IMR-90 (cell line): Measurements from ENCODE around the gene CNKSR3. TPM values are rescaled to one million over a fixed set of nuclear protein-coding genes. Genes with fewer than 3 reads are reported as not detected.

ENCODE experiments used
- ATAC-seq: fragments of 200-7000 bp; cut with Tn5 transposase; 2 replicates; pipeline ENCODE4 v1.9.1; 2020; ENCODE audit warnings: low read depth, mild to moderate bottlenecking, moderate library complexity
- BruUV-seq: library from RNA; stranded (reverse); fragments of 400-500 nt; replicated peaks from 2 replicates; lab custom pipeline; 2021; lab: Mats Ljungman, UMichigan
- CTCF ChIA-PET: fragments of 300-600 bp; formaldehyde crosslinking; extraction: SDS; loops from one replicate; lab custom pipeline; 2021; ENCODE audit warnings: antibody characterized with exemption; lab: Yijun Ruan, JAX
- POLR2A ChIA-PET: fragments of 300-600 bp; sonication (Branson Sonifier 250); formaldehyde crosslinking; loops from one replicate; lab custom pipeline; 2022; ENCODE audit warnings: antibody characterized with exemption; ENCODE audit not compliant: unreplicated experiment; lab: Charles Lee
- DNase-seq: peaks from one replicate; pipeline ENCODE4 v3.0.0; 2013
- H2AFZ ChIP-seq: replicated peaks from 2 replicates; pipeline ENCODE3; 2013; ENCODE audit warnings: low read length, mild to moderate bottlenecking; ENCODE audit not compliant: poor library complexity
- H2AK5ac ChIP-seq: 2 replicates; pipeline ENCODE4 v1.6.1; 2013; ENCODE audit warnings: low read depth, low read length, inconsistent platforms
- H2AK9ac ChIP-seq: replicated peaks from 2 replicates; pipeline ENCODE3; 2013; ENCODE audit warnings: mild to moderate bottlenecking, low read depth, low read length, moderate library complexity; ENCODE audit not compliant: poor library complexity
- H2BK120ac ChIP-seq: 2 replicates; pipeline ENCODE4 v1.6.1; 2013; ENCODE audit warnings: low read depth, low read length, inconsistent platforms
- H2BK15ac ChIP-seq: 3 replicates; pipeline ENCODE4 v1.6.1; 2013; ENCODE audit warnings: low read depth, low read length, inconsistent platforms
- H2BK20ac ChIP-seq: 2 replicates; pipeline ENCODE4 v1.6.1; 2013; ENCODE audit warnings: low read depth, mild to moderate bottlenecking, inconsistent platforms, low read length, moderate library complexity
- H2BK5ac ChIP-seq: 2 replicates; pipeline ENCODE4 v1.6.1; 2013; ENCODE audit warnings: mild to moderate bottlenecking, low read depth, low read length, inconsistent platforms; ENCODE audit not compliant: poor library complexity, severe bottlenecking
- H3K14ac ChIP-seq: replicated peaks from 2 replicates; pipeline ENCODE4 v1.6.1; 2013; ENCODE audit warnings: low read depth, low read length, inconsistent platforms
- H3K18ac ChIP-seq: 2 replicates; pipeline ENCODE4 v1.6.1; 2013; ENCODE audit warnings: low read depth, low read length, control low read depth
- H3K23ac ChIP-seq: 2 replicates; pipeline ENCODE4 v1.6.1; 2013; ENCODE audit warnings: low read depth, low read length, inconsistent platforms
- H3K27ac ChIP-seq: 2 replicates; pipeline ENCODE4 v1.5.1; 2013; ENCODE audit warnings: mild to moderate bottlenecking, control low read depth, low read length; ENCODE audit not compliant: insufficient read depth
- H3K27me3 ChIP-seq: 2 replicates; pipeline ENCODE4 v1.6.1; 2013; ENCODE audit warnings: low read length; ENCODE audit not compliant: control insufficient read depth, insufficient read depth
- H3K36me3 ChIP-seq: 2 replicates; pipeline ENCODE4 v1.6.1; 2013; ENCODE audit warnings: low read length, mixed read lengths; ENCODE audit not compliant: control insufficient read depth, insufficient read depth
- H3K4ac ChIP-seq: 2 replicates; pipeline ENCODE4 v1.6.1; 2013; ENCODE audit warnings: low read depth, low read length, inconsistent platforms
- H3K4me1 ChIP-seq: 2 replicates; pipeline ENCODE4 v1.6.1; 2013; ENCODE audit warnings: low read length, mixed read lengths; ENCODE audit not compliant: control insufficient read depth, insufficient read depth
- H3K4me2 ChIP-seq: 2 replicates; pipeline ENCODE4 v1.6.1; 2013; ENCODE audit warnings: low read depth, mild to moderate bottlenecking, control low read depth, low read length, moderate library complexity
- H3K4me3 ChIP-seq: 2 replicates; pipeline ENCODE4 v1.5.1; 2013; ENCODE audit warnings: low read depth, mild to moderate bottlenecking, control low read depth, low read length, moderate library complexity; ENCODE audit not compliant: insufficient read depth
- H3K56ac ChIP-seq: 2 replicates; pipeline ENCODE4 v1.6.1; 2013; ENCODE audit warnings: low read length, inconsistent platforms; ENCODE audit not compliant: insufficient read depth; ENCODE audit errors: extremely low read depth
- H3K79me1 ChIP-seq, 2 experiments: 2 replicates each; pipeline ENCODE4 v1.6.1; 2013; ENCODE audit warnings: low read length in 2 of 2, inconsistent platforms in 1 of 2, low read depth in 1 of 2
- H3K9ac ChIP-seq: 2 replicates; pipeline ENCODE4 v1.6.1; 2013; ENCODE audit warnings: low read depth, low read length, control low read depth
- H3K9me1 ChIP-seq: 2 replicates; pipeline ENCODE4 v1.6.1; 2013; ENCODE audit warnings: low read length, inconsistent platforms; ENCODE audit not compliant: insufficient read depth
- H3K9me3 ChIP-seq: 2 replicates; pipeline ENCODE4 v1.6.1; 2013; ENCODE audit warnings: low read length; ENCODE audit not compliant: control insufficient read depth, insufficient read depth
- H4K20me1 ChIP-seq: 2 replicates; pipeline ENCODE4 v1.6.1; 2013; ENCODE audit warnings: low read length, inconsistent platforms; ENCODE audit not compliant: insufficient read depth
- H4K5ac ChIP-seq: 2 replicates; pipeline ENCODE4 v1.6.1; 2013; ENCODE audit warnings: mild to moderate bottlenecking, low read depth, low read length, control low read depth
- H4K8ac ChIP-seq, 2 experiments: 2 replicates each; pipeline ENCODE4 v1.6.1; 2013; ENCODE audit warnings: low read depth in 2 of 2, low read length in 2 of 2, control low read depth in 1 of 2, inconsistent platforms in 1 of 2
- H4K91ac ChIP-seq: 2 replicates; pipeline ENCODE4 v1.6.1; 2013; ENCODE audit warnings: low read depth, low read length, inconsistent platforms; ENCODE audit not compliant: insufficient read depth
- BHLHE40 ChIP-seq: fragments of 150-350 bp; IDR thresholded peaks from 2 replicates; pipeline ENCODE4 v1.6.1; 2016; ENCODE audit warnings: mild to moderate bottlenecking, low read depth, low read length
- CEBPB ChIP-seq: IDR thresholded peaks from 2 replicates; pipeline ENCODE4 v1.6.1; 2012; ENCODE audit warnings: low read depth, low read length, improper control_type of control experiment
- CHD1 ChIP-seq: IDR thresholded peaks from 2 replicates; pipeline ENCODE4 v1.6.1; 2012; ENCODE audit warnings: low read depth, low read length, improper control_type of control experiment
- CTCF ChIP-seq: conservative IDR thresholded peaks from 2 replicates; pipeline ENCODE4 v1.5.1; 2012; ENCODE audit warnings: mild to moderate bottlenecking, low read depth, low read length, improper control_type of control experiment
- FOS ChIP-seq: fragments of 150-350 bp; IDR thresholded peaks from 2 replicates; pipeline ENCODE4 v1.6.1; 2016; ENCODE audit warnings: low read depth, low read length
- MAFK ChIP-seq: IDR thresholded peaks from 2 replicates; pipeline ENCODE4 v1.6.1; 2012; ENCODE audit warnings: low read depth, low read length, improper control_type of control experiment
- MAZ ChIP-seq: IDR thresholded peaks from 2 replicates; pipeline ENCODE4 v1.6.1; 2012; ENCODE audit warnings: low read depth, mild to moderate bottlenecking, low read length, improper control_type of control experiment, moderate library complexity, borderline replicate concordance
- MXI1 ChIP-seq: IDR thresholded peaks from 2 replicates; pipeline ENCODE4 v1.6.1; 2012; ENCODE audit warnings: low read depth, mild to moderate bottlenecking, low read length, moderate library complexity, borderline replicate concordance
- NFE2L2 ChIP-seq: fragments of 150-350 bp; IDR thresholded peaks from 2 replicates; pipeline ENCODE4 v1.6.1; 2016; ENCODE audit warnings: low read depth, mild to moderate bottlenecking, low read length
- POLR2A ChIP-seq: IDR thresholded peaks from 2 replicates; pipeline ENCODE4 v1.6.1; 2012; ENCODE audit warnings: mild to moderate bottlenecking, low read depth, low read length
- RAD21 ChIP-seq: IDR thresholded peaks from 2 replicates; pipeline ENCODE4 v1.6.1; 2012; ENCODE audit warnings: low read length, improper control_type of control experiment
- RCOR1 ChIP-seq: IDR thresholded peaks from 2 replicates; pipeline ENCODE4 v1.6.1; 2012; ENCODE audit warnings: mild to moderate bottlenecking, low read length, improper control_type of control experiment; ENCODE audit not compliant: insufficient replicate concordance
- RFX5 ChIP-seq: IDR thresholded peaks from 2 replicates; pipeline ENCODE4 v1.8.0; 2012; ENCODE audit warnings: low read depth, mild to moderate bottlenecking, low read length, moderate library complexity
- SMC3 ChIP-seq: fragments of 150-350 bp; IDR thresholded peaks from 2 replicates; pipeline ENCODE4 v1.6.1; 2016; ENCODE audit warnings: low read depth, mild to moderate bottlenecking, antibody characterized with exemption, low read length, moderate library complexity
- WGBS, 2 experiments: methylation state at CpG; one replicate each; pipeline versions ENCODE4 v1.1.5 to v1.1.7; 2013; ENCODE audit warnings: missing lambda C conversion rate in 2 of 2; ENCODE audit not compliant: insufficient read length in 1 of 2; ENCODE audit errors: extremely low coverage in 2 of 2; 5-methylcytosine and 5-hydroxymethylcytosine counted together
- dilution Hi-C: fragments of 300-500 bp; cut with HindIII; formaldehyde crosslinking; loops from one replicate; pipeline ENCODE4 v1.14.3; 2018; ENCODE audit warnings: low sequenced_read_pairs; ENCODE audit not compliant: unreplicated experiment
- in situ Hi-C: fragments of 300-500 bp; cut with MboI; formaldehyde crosslinking; loops from 3 replicates; pipeline ENCODE4 v1.14.3; 2019; ENCODE audit warnings: low sequenced_read_pairs, inconsistent platforms, mixed read lengths
- intact Hi-C: fragments of 100-400 bp; cut with micrococcal nuclease; formaldehyde crosslinking; loops from 2 replicates; pipeline ENCODE4 v1.10.0; 2022
- polyA plus RNA-seq, 3 experiments: library from polyadenylated mRNA; depleted of rRNA; stranded (reverse); fragments of >200 nt; gene quantifications; 2 replicates each; pipeline ENCODE4 v1.2.3, GENCODE V29; 2012; ENCODE audit warnings: low replicate concordance in 1 of 3
- total RNA-seq: library from RNA; depleted of rRNA; stranded (reverse); fragments of >200 nt; gene quantifications from 2 replicates; pipeline ENCODE4 v1.2.3, GENCODE V29; 2012
- TF ChIP-seq, protein P1 (sequence below): fragments of 150-350 bp; IDR thresholded peaks from 2 replicates; pipeline ENCODE4 v1.6.1; 2017; ENCODE audit warnings: mild to moderate bottlenecking, antibody characterized with exemption, low read length, low read depth
- TF ChIP-seq, protein P2 (sequence below): fragments of 150-350 bp; IDR thresholded peaks from 2 replicates; pipeline ENCODE4 v1.6.1; 2016; ENCODE audit warnings: low read depth, mild to moderate bottlenecking, low read length, moderate library complexity, borderline replicate concordance

CNKSR3 gene
- total and polyA plus RNA-seq, 2 of the 4 experiments (the other 2 are of a cell fraction): 6.7 to 15.8 TPM

DNA sequence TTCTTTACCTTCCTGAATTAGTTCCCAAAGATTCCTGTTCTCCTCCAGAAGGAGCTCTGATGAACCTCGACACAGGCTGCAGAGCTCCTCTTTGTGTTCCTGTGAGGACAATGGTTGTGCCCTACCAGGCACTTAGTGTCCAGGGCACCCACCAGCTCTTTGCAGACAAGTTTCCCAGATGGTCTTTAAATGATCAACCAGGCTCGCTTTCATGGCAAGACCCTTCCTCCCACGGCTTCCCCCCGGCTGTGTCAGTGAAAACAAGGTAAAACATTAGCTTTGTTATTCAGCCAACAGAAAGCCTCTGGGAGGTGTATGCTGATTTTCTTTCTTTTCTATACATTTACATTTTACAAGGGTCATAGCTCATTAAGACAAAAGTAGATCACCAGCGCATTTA is 32.3 kb upstream of the CNKSR3 start:
- H3K9me3 ChIP-seq: no peaks in the 10 kb centered on the region
- H3K56ac ChIP-seq: no peak overlapping the region
- no peak overlapping the region for H3K27ac ChIP-seq
- no peak overlapping the region for H2BK120ac ChIP-seq
- no peak overlapping the region for H4K5ac ChIP-seq
- H3K4me3 ChIP-seq: no peak overlapping the region
- H3K18ac ChIP-seq: no peak overlapping the region
- dilution Hi-C loops: no loop called here
- intact Hi-C loops: no loop called here
- no TSS peak for BruUV-seq
- no peak overlapping the region for H3K4me2 ChIP-seq
- no peak overlapping the region for H2AFZ ChIP-seq
- H2AK9ac ChIP-seq: no peak overlapping the region
- H4K20me1 ChIP-seq: no peaks in the 10 kb centered on the region
- H4K8ac ChIP-seq: no peak overlapping the region
- no peak overlapping the region for H2AK5ac ChIP-seq
- H2BK20ac ChIP-seq: no peak overlapping the region
- H3K79me1 ChIP-seq: no peaks in the 10 kb centered on the region
- no peak overlapping the region for H3K14ac ChIP-seq
- no peak overlapping the region for H2BK5ac ChIP-seq
- no peaks in the 10 kb centered on the region for H3K4me1 ChIP-seq
- ChIA-PET POLR2A (interaction anchor here (0.7 kb wide), 1 partner anchor 69 kb away, joined by 4 read pairs; no protein-coding TSS in a partner anchor), CTCF (no interaction called here)
- no CpG with 5 or more reads among the region's 5 CpGs for WGBS, 2 experiments
- H3K36me3 ChIP-seq: no peaks in the 10 kb centered on the region
- H3K9me1 ChIP-seq: no peaks in the 10 kb centered on the region
- in situ Hi-C loops: no loop called here
- TF ChIP-seq NFE2L2 (no peak), MAZ (no peak), MXI1 (no peak), FOS (no peak), RFX5 (no peak), SMC3 (no peak), RCOR1 (no peak), CTCF (no peak), MAFK (no peak), POLR2A (no peak), RAD21 (no peak), CHD1 (no peak), BHLHE40 (no peak), CEBPB (no peak)
- TF ChIP-seq, protein P1, sequence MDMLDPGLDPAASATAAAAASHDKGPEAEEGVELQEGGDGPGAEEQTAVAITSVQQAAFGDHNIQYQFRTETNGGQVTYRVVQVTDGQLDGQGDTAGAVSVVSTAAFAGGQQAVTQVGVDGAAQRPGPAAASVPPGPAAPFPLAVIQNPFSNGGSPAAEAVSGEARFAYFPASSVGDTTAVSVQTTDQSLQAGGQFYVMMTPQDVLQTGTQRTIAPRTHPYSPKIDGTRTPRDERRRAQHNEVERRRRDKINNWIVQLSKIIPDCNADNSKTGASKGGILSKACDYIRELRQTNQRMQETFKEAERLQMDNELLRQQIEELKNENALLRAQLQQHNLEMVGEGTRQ: no peak
- TF ChIP-seq, protein P2, sequence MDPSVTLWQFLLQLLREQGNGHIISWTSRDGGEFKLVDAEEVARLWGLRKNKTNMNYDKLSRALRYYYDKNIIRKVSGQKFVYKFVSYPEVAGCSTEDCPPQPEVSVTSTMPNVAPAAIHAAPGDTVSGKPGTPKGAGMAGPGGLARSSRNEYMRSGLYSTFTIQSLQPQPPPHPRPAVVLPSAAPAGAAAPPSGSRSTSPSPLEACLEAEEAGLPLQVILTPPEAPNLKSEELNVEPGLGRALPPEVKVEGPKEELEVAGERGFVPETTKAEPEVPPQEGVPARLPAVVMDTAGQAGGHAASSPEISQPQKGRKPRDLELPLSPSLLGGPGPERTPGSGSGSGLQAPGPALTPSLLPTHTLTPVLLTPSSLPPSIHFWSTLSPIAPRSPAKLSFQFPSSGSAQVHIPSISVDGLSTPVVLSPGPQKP: no peak
- DNase-seq (no peak), ATAC-seq (no peak)
- H2BK15ac ChIP-seq: no peak overlapping the region
- no peaks in the 10 kb centered on the region; the same call in 1 of the 2 replicates for H3K27me3 ChIP-seq
- no peak overlapping the region for H4K91ac ChIP-seq
- no peak overlapping the region for H3K9ac ChIP-seq
- H3K23ac ChIP-seq: no peak overlapping the region
- no peak overlapping the region for H3K4ac ChIP-seq
